ENCODE data around the gene ETV7. TPM values are rescaled to one million over a fixed set of nuclear protein-coding genes. Genes with fewer than 3 reads are reported as not detected.

Gene ETV7
- total and polyA plus RNA-seq, 2 of the 13 experiments (the other 11 are each of a cell fraction or from before 2014, with no cell fraction given) = not detected

GRCh38 chr6:36336208-36336710 lies 51.2 kb downstream of the ETV7 start:
- ChIA-PET CTCF (ENCODE audit: low intra/inter-chr PET ratio, low total read pairs) (no interaction called here), POLR2A (no interaction called here)
- no TSS peak for BruUV-seq (replicated peaks)
- Histone ChIP-seq H3K4me2 (ENCODE audit: low read depth, low read length) (no peak overlapping the region), H3K4me3 (replicated peaks in 1 of 3; ENCODE audit: insufficient read depth in 1 of 3, low read depth in 2 of 3, low read length in 3 of 3) (no peak overlapping the region), H3K9ac (ENCODE audit: insufficient read depth, low read depth, low read length) (no peak overlapping the region), H4K20me1 (ENCODE audit: insufficient read depth, low read length) (no peaks in the 10 kb centered on the region), H3K9me3 (ENCODE audit: low read length) (no peaks in the 10 kb centered on the region), H3K27me3 (ENCODE audit: control insufficient read depth in 1 of 2, insufficient read depth in 2 of 2, low read length in 2 of 2) (peaks cover 5 to 54% of the 10 kb centered on the region in 2 experiments), H3K79me2 (ENCODE audit: insufficient read depth, low read length) (no peaks in the 10 kb centered on the region), H2AFZ (ENCODE audit: low read length) (no peak overlapping the region), H3K27ac (ENCODE audit: extremely low read length, insufficient read depth, low read length) (no peak overlapping the region), H3K36me3 (replicated peaks in 1 of 2; ENCODE audit: control insufficient read depth in 1 of 2, insufficient read depth in 2 of 2, low read length in 2 of 2) (no peaks in the 10 kb centered on the region; a peak in 1 of 5 replicates), H3K4me1 (ENCODE audit: insufficient read depth, low read length) (peaks cover 47% of the 10 kb centered on the region)
- intact Hi-C loops (cut with micrococcal nuclease; ENCODE audit: unreplicated experiment) (no loop called here), in situ Hi-C loops (cut with HindIII; ENCODE audit: extremely low pct_ligation_motif_present, low pct_unique_long_range_greater_than_20kb) (no loop called here)
- FAIRE-seq = no peak
- TF ChIP-seq ZNF629 (CRISPR knock-in tag; conservative IDR thresholded peaks at IDR 0.05) (peak; percentile 84), IRF1 (CRISPR knock-in tag; IDR thresholded peaks at IDR 0.05; ENCODE audit: low read depth) (no peak), THYN1 (CRISPR knock-in tag; IDR thresholded peaks at IDR 0.05; ENCODE audit: borderline replicate concordance, low read depth) (no peak), ZNF850 (CRISPR knock-in tag; conservative IDR thresholded peaks at IDR 0.05) (no peak), TP53 (CRISPR knock-in tag; conservative IDR thresholded peaks at IDR 0.05) (no peak)
- ATAC-seq = no peak
- 27% methylated on average over 5 of the region's 5 CpGs for WGBS (ENCODE audit: low lambda C conversion rate)
- no peak for DNase-seq (ENCODE audit: low spot score)

GRCh38 chr6:36335465-36336207 lies 51.8 kb downstream of the ETV7 start:
- ChIA-PET CTCF (ENCODE audit: low intra/inter-chr PET ratio, low total read pairs) (no interaction called here), POLR2A (interaction anchor here (1.6 kb wide), 1 partner anchor 15 kb away, joined by 4 read pairs; no protein-coding TSS in a partner anchor)
- no peak for TF ChIP-seq IKZF4 (CRISPR knock-in tag; IDR thresholded peaks at IDR 0.05; ENCODE audit: borderline replicate concordance, low read depth, not compliant biosample characterization)
- 0 out of 2 replicates have a peak, but pooled peaks have one; percentile 0 for TF ChIP-seq MED1 (CRISPR knock-in tag; IDR thresholded peaks at IDR 0.05)
- 0 out of 2 replicates have a peak, but pooled peaks have one; percentile 0 for TF ChIP-seq ZBTB43 (CRISPR knock-in tag; conservative IDR thresholded peaks at IDR 0.05)
- TF ChIP-seq ZNF10 (CRISPR knock-in tag; IDR thresholded peaks at IDR 0.05; ENCODE audit: borderline replicate concordance, low read depth) = no peak
- no peak for TF ChIP-seq TFAP4 (IDR thresholded peaks at IDR 0.05; ENCODE audit: borderline replicate concordance, low read depth)
- TF ChIP-seq HBP1 (CRISPR knock-in tag; IDR thresholded peaks at IDR 0.05; ENCODE audit: low read depth) = 0 out of 2 replicates have a peak, but pooled peaks have one; percentile 24

More at GRCh38 chr6:36335465-36336207, 51.8 kb downstream of the ETV7 start:
- BruUV-seq (replicated peaks) = no TSS peak
- 16% methylated on average over 14 of the region's 14 CpGs for WGBS (ENCODE audit: low lambda C conversion rate)
- Histone ChIP-seq H3K36me3 (replicated peaks in 1 of 2; ENCODE audit: control insufficient read depth in 1 of 2, insufficient read depth in 2 of 2, low read length in 2 of 2) (no peaks in the 10 kb centered on the region; a peak in 1 of 5 replicates), H4K20me1 (ENCODE audit: insufficient read depth, low read length) (no peaks in the 10 kb centered on the region), H3K9me3 (ENCODE audit: low read length) (no peaks in the 10 kb centered on the region), H2AFZ (ENCODE audit: low read length) (peak overlapping the region; percentile 57), H3K4me1 (ENCODE audit: insufficient read depth, low read length) (peaks cover 43% of the 10 kb centered on the region), H3K79me2 (ENCODE audit: insufficient read depth, low read length) (no peaks in the 10 kb centered on the region), H3K27me3 (ENCODE audit: control insufficient read depth in 1 of 2, insufficient read depth in 2 of 2, low read length in 2 of 2) (peaks cover 5 to 52% of the 10 kb centered on the region in 2 experiments), H3K27ac (ENCODE audit: extremely low read length, insufficient read depth, low read length) (no peak overlapping the region), H3K4me3 (replicated peaks in 1 of 3; ENCODE audit: insufficient read depth in 1 of 3, low read depth in 2 of 3, low read length in 3 of 3) (peak overlapping the region in 2 of 3 experiments; percentile 0 to 53; a peak in 2 of 6 replicates), H3K9ac (ENCODE audit: insufficient read depth, low read depth, low read length) (no peak overlapping the region), H3K4me2 (ENCODE audit: low read depth, low read length) (peak overlapping the region; percentile 78)
- intact Hi-C loops (cut with micrococcal nuclease; ENCODE audit: unreplicated experiment) = loop anchor here (2.0 kb wide), 1 partner anchor 33 kb away; no protein-coding TSS in a partner anchor
- in situ Hi-C loops (cut with HindIII; ENCODE audit: extremely low pct_ligation_motif_present, low pct_unique_long_range_greater_than_20kb) = no loop called here
- FAIRE-seq = no peak
- DNase-seq (ENCODE audit: low spot score) = no peak
- peak; percentile 55 for ATAC-seq
